Stimulated activated CD8-positive, alpha-beta memory T cell treated with anti-CD3 and anti-CD28 coated beads, Interleukin-15, amount 100 ng/mL, for 4 hours (primary cell): ENCODE measurements around the gene LRP2.

Experiments
- DNase-seq, 2 donors: peaks; one replicate each; pipeline ENCODE4 v3.0.0-alpha.2; 2020; ENCODE audit warnings: low read depth in 2 of 2

The LRP2 gene

GRCh38 chr2:169119851-169120250 lies 242.5 kb downstream of the LRP2 start:
- DNase-seq = no peak

GRCh38 chr2:169119123-169119760 lies 243.1 kb downstream of the LRP2 start:
- DNase-seq = no peak

GRCh38 chr2:169118060-169118459 lies 244.3 kb downstream of the LRP2 start:
- no peak for DNase-seq

GRCh38 chr2:169116993-169117392 lies 245.3 kb downstream of the LRP2 start:
- DNase-seq = no peak

GRCh38 chr2:169116327-169116726 lies 246.0 kb downstream of the LRP2 start:
- no peak for DNase-seq

GRCh38 chr2:169114056-169114455 lies 248.3 kb downstream of the LRP2 start:
- no peak for DNase-seq

- no peak for DNase-seq
These were observed 249.5 kb downstream of the LRP2 start for GRCh38 chr2:169112841-169113240.

GRCh38 chr2:169110916-169111315 lies 251.4 kb downstream of the LRP2 start:
- DNase-seq = no peak

- DNase-seq = no peak
These were observed 251.9 kb downstream of the LRP2 start for GRCh38 chr2:169110419-169110818.

GRCh38 chr2:169109502-169110409 lies 252.6 kb downstream of the LRP2 start:
- DNase-seq = peak; percentile 24 to 47

GRCh38 chr2:169108099-169108884 lies 254.0 kb downstream of the LRP2 start:
- DNase-seq = no peak

- DNase-seq = no peak
These were observed 254.7 kb downstream of the LRP2 start for GRCh38 chr2:169107645-169108044.

- DNase-seq = no peak
These were observed 255.5 kb downstream of the LRP2 start for GRCh38 chr2:169106563-169107545.

GRCh38 chr2:169106134-169106533 lies 256.2 kb downstream of the LRP2 start:
- DNase-seq = no peak

- no peak for DNase-seq
These were observed 256.9 kb downstream of the LRP2 start for GRCh38 chr2:169105476-169105875.

GRCh38 chr2:169104848-169105247 lies 257.5 kb downstream of the LRP2 start:
- no peak for DNase-seq

- no peak for DNase-seq
These were observed 266.7 kb downstream of the LRP2 start for GRCh38 chr2:169095621-169096105.

- DNase-seq = no peak
These were observed 267.7 kb downstream of the LRP2 start for GRCh38 chr2:169094676-169095075.

GRCh38 chr2:169093535-169093934 lies 268.8 kb downstream of the LRP2 start:
- DNase-seq = no peak

- no peak for DNase-seq
These were observed 270.4 kb downstream of the LRP2 start for GRCh38 chr2:169091761-169092519.
